Upper lobe of left lung (tissue), 6 donors: ENCODE measurements around the gene LRRC3. TPM values are rescaled to one million over a fixed set of nuclear protein-coding genes. Genes with fewer than 3 reads are reported as not detected.
A peak's percentile ranks its signal among the peaks of the same experiment; 100 is the strongest.

Source experiments
- ATAC-seq, 2 donors: fragments of 200-7000 bp; cut with Tn5 transposase; one replicate each; pipeline ENCODE4 v1.9.1; 2022; ENCODE audit warnings: mild to moderate bottlenecking in 2 of 2, moderate library complexity in 2 of 2; ENCODE audit not compliant: low FRiP score in 2 of 2
- DNase-seq, 2 donors: peaks; one replicate each; pipeline ENCODE4 v3.0.0-alpha.2; 2019 to 2020
- H3K27ac ChIP-seq, 4 donors: fragments of 200-600 bp; sonication (generic); one replicate each; pipeline ENCODE4 v1.5.1; 2016 to 2019
- H3K27me3 ChIP-seq, 4 donors: fragments of 200-600 bp; sonication (generic); one replicate each; pipeline ENCODE4 v1.5.1; 2017 to 2019
- H3K36me3 ChIP-seq, 4 donors: fragments of 200-600 bp; sonication (generic); one replicate each; pipeline ENCODE4 v1.5.1; 2016 to 2019
- H3K4me1 ChIP-seq, 4 donors: fragments of 200-600 bp; sonication (generic); one replicate each; pipeline ENCODE4 v1.5.1; 2018 to 2019
- H3K4me3 ChIP-seq, 4 donors: fragments of 200-600 bp; sonication (generic); one replicate each; pipeline ENCODE4 v1.5.1; 2017 to 2019; ENCODE audit warnings: mild to moderate bottlenecking in 2 of 4, moderate library complexity in 1 of 4
- H3K9me3 ChIP-seq, 4 donors: fragments of 200-600 bp; sonication (generic); one replicate each; pipeline ENCODE4 v1.5.1; 2018 to 2019
- EP300 ChIP-seq, 4 donors: sonication (generic); formaldehyde crosslinking; IDR thresholded peaks; one replicate each; pipeline ENCODE4 v1.5.1; 2017; ENCODE audit warnings: antibody characterized with exemption in 4 of 4, control low read depth in 2 of 4
- POLR2A ChIP-seq, 4 donors: fragments of 450-650 bp; IDR thresholded peaks; one replicate each; pipeline ENCODE4 v1.5.1; 2016 to 2017; ENCODE audit warnings: antibody characterized with exemption in 4 of 4, mild to moderate bottlenecking in 2 of 4
- POLR2AphosphoS5 ChIP-seq, 2 donors: sonication (generic); formaldehyde crosslinking; IDR thresholded peaks; one replicate each; pipeline ENCODE4 v1.5.1; 2017; ENCODE audit warnings: antibody characterized with exemption in 2 of 2
- WGBS, 2 donors: methylation state at CpG; one replicate each; pipeline ENCODE4 v1.1.5; 2017 to 2018; 5-methylcytosine and 5-hydroxymethylcytosine counted together
- total RNA-seq, 6 donors: library from RNA; depleted of rRNA in 4 of 6; stranded (reverse); fragments of >200 nt in 4 of 6; gene quantifications; one replicate each; pipeline versions ENCODE4 v1.1.0 to v1.2.1, GENCODE V29; 2016 to 2021
- TF ChIP-seq, protein P1 (sequence below), 6 experiments: fragments of 450-650 bp in 4 of 6; fragments of 200-600 bp in 2 of 6; sonication (generic) in 2 of 6; IDR thresholded peaks; one replicate each; pipeline ENCODE4 v1.5.1; 2016 to 2019; ENCODE audit warnings: antibody characterized with exemption in 6 of 6
- donor health status: DM: no; HTN: no; CAD: no; lungs with moderate emphysema.
- donor health status: DM: no; HTN: yes; CAD: no; lungs with severe emphysema.

The LRRC3 gene
- total RNA-seq, 6 donors from 2014 or later, result 3.1 to 11.5 (median 4.6) TPM

GRCh38 chr21:44462086-44462833, 7.0 kb downstream of the LRRC3 start:
- Histone ChIP-seq H3K4me3 (no peak overlapping the region), H3K27me3 (no peaks in the 10 kb centered on the region), H3K27ac (no peak overlapping the region), H3K36me3 (no peaks in the 10 kb centered on the region), H3K4me1 (no peaks in the 10 kb centered on the region), H3K9me3 (no peaks in the 10 kb centered on the region)
- no peak for TF ChIP-seq EP300 (IDR thresholded peaks at IDR 0.05)
- ATAC-seq, result no peak
- DNase-seq, result no peak
- WGBS, 2 donors, result 92 to 93% methylated on average over 19 to 24 of the region's 25 CpGs

GRCh38 chr21:44462834-44463200, 7.5 kb downstream of the LRRC3 start:
- H3K4me3 ChIP-seq, result no peak overlapping the region
- no peak for ATAC-seq
- H3K9me3 ChIP-seq, result no peaks in the 10 kb centered on the region
- H3K36me3 ChIP-seq, result no peaks in the 10 kb centered on the region
- no peaks in the 10 kb centered on the region for H3K4me1 ChIP-seq
- H3K27ac ChIP-seq, result no peak overlapping the region
- TF ChIP-seq, protein P1, sequence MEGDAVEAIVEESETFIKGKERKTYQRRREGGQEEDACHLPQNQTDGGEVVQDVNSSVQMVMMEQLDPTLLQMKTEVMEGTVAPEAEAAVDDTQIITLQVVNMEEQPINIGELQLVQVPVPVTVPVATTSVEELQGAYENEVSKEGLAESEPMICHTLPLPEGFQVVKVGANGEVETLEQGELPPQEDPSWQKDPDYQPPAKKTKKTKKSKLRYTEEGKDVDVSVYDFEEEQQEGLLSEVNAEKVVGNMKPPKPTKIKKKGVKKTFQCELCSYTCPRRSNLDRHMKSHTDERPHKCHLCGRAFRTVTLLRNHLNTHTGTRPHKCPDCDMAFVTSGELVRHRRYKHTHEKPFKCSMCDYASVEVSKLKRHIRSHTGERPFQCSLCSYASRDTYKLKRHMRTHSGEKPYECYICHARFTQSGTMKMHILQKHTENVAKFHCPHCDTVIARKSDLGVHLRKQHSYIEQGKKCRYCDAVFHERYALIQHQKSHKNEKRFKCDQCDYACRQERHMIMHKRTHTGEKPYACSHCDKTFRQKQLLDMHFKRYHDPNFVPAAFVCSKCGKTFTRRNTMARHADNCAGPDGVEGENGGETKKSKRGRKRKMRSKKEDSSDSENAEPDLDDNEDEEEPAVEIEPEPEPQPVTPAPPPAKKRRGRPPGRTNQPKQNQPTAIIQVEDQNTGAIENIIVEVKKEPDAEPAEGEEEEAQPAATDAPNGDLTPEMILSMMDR (IDR thresholded peaks at IDR 0.05), result no peak
- TF ChIP-seq EP300 (IDR thresholded peaks at IDR 0.05), result no peak
- no peaks in the 10 kb centered on the region for H3K27me3 ChIP-seq
- 80 to 91% methylated on average over 1 to 11 of the region's 11 CpGs for WGBS, 2 donors
- DNase-seq, result no peak

DNA sequence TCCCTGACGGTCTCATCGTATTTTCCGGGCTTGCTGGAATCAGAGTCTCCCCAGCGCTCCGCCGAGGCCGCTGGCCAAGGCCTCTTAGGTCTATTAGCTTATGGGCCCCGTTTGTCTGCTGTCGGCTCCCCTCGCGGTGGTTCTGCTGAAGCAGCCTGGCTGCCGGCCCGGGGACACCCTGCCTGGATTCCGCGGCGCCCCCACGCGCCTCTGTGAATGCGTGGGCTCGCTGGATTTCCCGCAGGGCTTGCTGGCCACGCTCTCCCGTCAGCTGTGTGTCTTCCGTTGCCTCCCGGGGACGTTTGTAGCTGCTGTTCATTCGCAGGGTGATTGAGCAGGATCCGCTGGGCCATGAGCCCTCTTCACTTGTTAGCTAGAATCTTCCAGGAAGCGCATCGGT, 8.4 kb downstream of the LRRC3 start:
- no peak for ATAC-seq
- Histone ChIP-seq H3K4me3 (no peak overlapping the region), H3K27ac (no peak overlapping the region), H3K9me3 (no peaks in the 10 kb centered on the region), H3K36me3 (no peaks in the 10 kb centered on the region), H3K27me3 (no peaks in the 10 kb centered on the region), H3K4me1 (no peaks in the 10 kb centered on the region)
- DNase-seq, result peak in 1 of 2 donors; percentile 80
- TF ChIP-seq POLR2AphosphoS5 (IDR thresholded peaks at IDR 0.05) (no peak), EP300 (IDR thresholded peaks at IDR 0.05) (no peak), POLR2A (IDR thresholded peaks at IDR 0.05) (no peak)
- TF ChIP-seq, protein P1 (IDR thresholded peaks at IDR 0.05), result no peak
- WGBS, 2 donors, result 77% methylated on average over 18 to 26 of the region's 30 CpGs

- no peak for DNase-seq
- WGBS, 2 donors, result 87 to 91% methylated on average over 12 of the region's 12 CpGs
- no peak overlapping the region for H3K27ac ChIP-seq
- no peaks in the 10 kb centered on the region for H3K4me1 ChIP-seq
- H3K9me3 ChIP-seq, result no peaks in the 10 kb centered on the region
- no peak for TF ChIP-seq POLR2A (IDR thresholded peaks at IDR 0.05)
- TF ChIP-seq EP300 (IDR thresholded peaks at IDR 0.05), result no peak
- no peak for TF ChIP-seq POLR2AphosphoS5 (IDR thresholded peaks at IDR 0.05)
- TF ChIP-seq, protein P1 (IDR thresholded peaks at IDR 0.05), result no peak
- H3K36me3 ChIP-seq, result no peaks in the 10 kb centered on the region
- no peak for ATAC-seq
- H3K27me3 ChIP-seq, result no peaks in the 10 kb centered on the region
- no peak overlapping the region for H3K4me3 ChIP-seq
These were observed 9.0 kb downstream of the LRRC3 start for GRCh38 chr21:44464351-44464750.

GRCh38 chr21:44466351-44466954, 11.1 kb downstream of the LRRC3 start:
- Histone ChIP-seq H3K27ac (no peak overlapping the region), H3K36me3 (no peaks in the 10 kb centered on the region), H3K27me3 (no peaks in the 10 kb centered on the region), H3K4me3 (no peak overlapping the region), H3K4me1 (no peaks in the 10 kb centered on the region), H3K9me3 (no peaks in the 10 kb centered on the region)
- ATAC-seq (peak in 1 of 2 donors; percentile 3), DNase-seq (peak in 1 of 2 donors; percentile 52)
- no peak for TF ChIP-seq EP300 (IDR thresholded peaks at IDR 0.05)
- TF ChIP-seq POLR2A (IDR thresholded peaks at IDR 0.05), result no peak
- TF ChIP-seq, protein P1 (IDR thresholded peaks at IDR 0.05), result no peak
- no peak for TF ChIP-seq POLR2AphosphoS5 (IDR thresholded peaks at IDR 0.05)
- 90 to 94% methylated on average over 4 to 16 of the region's 16 CpGs for WGBS, 2 donors
